Skeletal muscle satellite cell (primary cell): ENCODE results near the gene LIPC.

Experiments
- H3K27me3 ChIP-seq: 2 replicates; pipeline ENCODE4 v1.7.0; 2013; ENCODE audit warnings: low read length; ENCODE audit not compliant: control insufficient read depth, insufficient read depth
- H3K36me3 ChIP-seq: 2 replicates; pipeline ENCODE4 v1.7.0; 2013; ENCODE audit warnings: mild to moderate bottlenecking, control low read depth, low read length; ENCODE audit not compliant: insufficient read depth
- H3K4me1 ChIP-seq: 2 replicates; pipeline ENCODE4 v1.7.0; 2013; ENCODE audit warnings: low read length; ENCODE audit not compliant: control insufficient read depth, insufficient read depth
- H3K4me2 ChIP-seq: 2 replicates; pipeline ENCODE4 v1.7.0; 2013; ENCODE audit warnings: mild to moderate bottlenecking, low read length
- H3K4me3 ChIP-seq: 2 replicates; pipeline ENCODE4 v1.7.0; 2013; ENCODE audit warnings: low read length
- H3K9ac ChIP-seq: 2 replicates; pipeline ENCODE4 v1.7.0; 2013; ENCODE audit warnings: mild to moderate bottlenecking, low read depth, low read length, moderate library complexity
- H3K9me3 ChIP-seq: replicated peaks from 2 replicates; pipeline ENCODE4 v1.7.0; 2013; ENCODE audit warnings: mild to moderate bottlenecking, control low read depth, low read length

LIPC gene

DNA sequence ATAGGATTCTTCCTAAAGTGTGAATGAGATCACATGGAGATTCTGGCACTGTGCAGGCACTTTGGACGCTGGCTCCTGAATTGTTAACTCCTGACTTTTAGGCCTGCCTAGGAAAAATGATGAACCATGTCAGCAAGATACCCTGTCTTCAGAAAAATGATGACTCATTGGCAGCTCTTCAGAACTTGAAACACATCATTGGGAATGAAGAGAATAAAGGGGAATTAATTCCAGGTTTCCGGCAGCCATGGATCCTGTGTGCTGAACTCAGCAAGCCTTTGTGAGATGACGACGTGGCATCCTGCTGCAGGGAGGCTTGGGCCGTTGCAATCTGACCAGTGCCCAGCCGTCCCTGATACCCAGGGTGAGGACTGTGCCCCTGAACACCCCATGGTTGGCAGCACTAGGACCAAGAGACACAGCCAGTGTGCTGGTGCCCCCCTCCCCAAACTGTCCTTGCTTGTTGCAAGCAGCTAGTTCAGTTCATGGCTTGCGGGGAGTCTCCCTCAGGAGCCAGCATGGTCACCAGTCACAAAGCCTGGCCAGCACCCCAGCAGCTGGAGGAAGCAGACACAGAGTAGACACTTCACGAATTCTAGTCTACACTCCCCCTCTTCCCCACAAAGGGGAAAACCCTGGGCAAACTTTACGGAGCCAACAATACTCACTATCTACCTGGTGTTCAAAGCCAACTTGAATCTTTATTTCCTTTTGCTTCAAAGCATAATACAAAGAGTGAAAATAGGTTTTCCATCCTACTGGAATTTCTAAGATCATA is 7.8 kb upstream of the LIPC start:
- H3K27me3 ChIP-seq, result no peaks in the 10 kb centered on the region
- H3K36me3 ChIP-seq, result no peaks in the 10 kb centered on the region
- H3K4me3 ChIP-seq, result no peak overlapping the region
- H3K9ac ChIP-seq, result no peak overlapping the region
- H3K4me2 ChIP-seq, result no peak overlapping the region
- peaks cover 7% of the 10 kb centered on the region for H3K4me1 ChIP-seq
- H3K9me3 ChIP-seq, result no peaks in the 10 kb centered on the region

DNA sequence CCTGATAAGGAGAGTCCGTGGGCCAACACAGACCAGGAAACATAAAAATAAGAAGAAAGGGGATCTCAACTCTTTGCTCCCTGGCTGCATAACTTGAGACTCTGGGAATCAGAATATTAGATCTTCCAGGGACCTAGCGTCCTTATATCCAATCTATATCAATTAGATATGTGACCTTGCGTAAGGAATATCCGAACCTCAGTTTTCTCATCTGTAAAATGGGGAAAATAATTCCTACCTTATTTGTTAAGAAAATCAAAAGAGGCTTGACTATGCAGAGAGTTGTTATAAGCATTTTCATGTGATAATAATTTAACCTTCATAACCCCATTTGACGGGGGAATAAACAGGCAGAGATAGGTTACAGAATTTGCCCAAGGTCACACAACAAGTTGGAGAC is 7.1 kb upstream of the LIPC start:
- H3K9ac ChIP-seq, result no peak overlapping the region
- no peaks in the 10 kb centered on the region for H3K27me3 ChIP-seq
- H3K9me3 ChIP-seq, result no peaks in the 10 kb centered on the region
- peaks cover 7% of the 10 kb centered on the region for H3K4me1 ChIP-seq
- H3K4me2 ChIP-seq, result no peak overlapping the region
- H3K4me3 ChIP-seq, result no peak overlapping the region
- H3K36me3 ChIP-seq, result no peaks in the 10 kb centered on the region

DNA sequence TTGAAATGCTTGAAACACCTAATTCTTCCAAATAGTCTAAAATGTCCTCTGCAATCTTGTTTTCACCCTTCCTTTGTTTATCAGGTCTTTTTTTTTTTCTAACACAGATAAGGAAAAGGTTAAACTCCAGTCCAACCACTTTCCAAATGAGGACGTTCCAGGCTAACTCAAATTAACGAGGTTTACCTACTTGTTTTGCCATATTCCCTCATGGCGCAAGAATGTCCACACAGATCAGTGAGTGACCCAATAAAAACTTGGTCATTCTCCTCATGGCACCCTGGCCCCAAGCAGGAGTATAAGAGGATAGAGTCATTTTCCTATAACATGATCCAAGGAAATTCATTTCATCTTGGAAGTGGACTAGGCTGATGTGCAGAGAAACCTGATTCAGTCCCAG is 6.6 kb upstream of the LIPC start:
- no peak overlapping the region for H3K4me2 ChIP-seq
- no peaks in the 10 kb centered on the region for H3K9me3 ChIP-seq

DNA sequence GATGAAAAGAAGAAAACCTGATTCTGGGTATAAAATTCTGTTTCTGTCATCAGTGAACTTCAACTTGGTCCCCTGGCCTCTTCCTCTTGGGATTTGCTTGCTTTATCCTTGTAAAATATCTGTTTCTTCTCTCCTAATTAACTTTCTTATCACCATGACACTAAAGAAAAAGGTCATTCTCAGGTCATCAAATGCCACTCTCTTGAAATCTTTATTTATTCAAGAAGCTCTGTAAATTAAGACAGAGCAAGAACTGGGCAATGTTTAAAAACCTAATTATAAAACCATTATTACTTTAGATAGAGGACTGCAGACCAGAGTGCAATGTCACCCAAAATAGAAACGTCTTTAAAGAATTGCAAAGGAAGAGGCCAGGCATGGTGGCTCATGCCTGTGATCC is 6.0 kb upstream of the LIPC start:
- Histone ChIP-seq H3K4me2 (no peak overlapping the region), H3K4me3 (no peak overlapping the region), H3K27me3 (no peaks in the 10 kb centered on the region), H3K9ac (no peak overlapping the region), H3K9me3 (no peaks in the 10 kb centered on the region), H3K4me1 (peaks cover 7% of the 10 kb centered on the region), H3K36me3 (no peaks in the 10 kb centered on the region)

More for the DNA sequence above, 6.6 kb upstream of the LIPC start:
- no peak overlapping the region for H3K9ac ChIP-seq
- no peaks in the 10 kb centered on the region for H3K27me3 ChIP-seq
- peaks cover 7% of the 10 kb centered on the region for H3K4me1 ChIP-seq
- no peaks in the 10 kb centered on the region for H3K36me3 ChIP-seq
- no peak overlapping the region for H3K4me3 ChIP-seq

DNA sequence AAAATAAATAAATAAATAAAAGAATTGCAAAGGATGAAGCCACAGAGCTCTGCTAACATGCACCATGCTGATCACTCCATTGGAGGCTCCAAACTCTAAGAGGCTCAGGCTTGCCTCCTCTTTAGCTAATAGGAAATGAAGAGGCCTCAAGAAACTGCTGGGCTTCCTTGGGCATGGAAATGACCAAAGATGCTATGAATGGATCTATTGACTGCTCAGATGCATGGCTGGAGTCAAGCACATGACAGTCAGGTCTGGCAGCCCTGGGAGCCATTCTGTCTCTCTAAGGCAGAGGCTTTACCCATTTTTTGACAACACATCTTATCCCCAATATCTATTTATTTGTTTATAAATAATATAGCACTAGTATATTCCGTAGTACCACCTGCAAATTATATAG is 5.3 kb upstream of the LIPC start:
- no peaks in the 10 kb centered on the region for H3K9me3 ChIP-seq
- H3K4me3 ChIP-seq, result no peak overlapping the region
- H3K4me2 ChIP-seq, result no peak overlapping the region
- no peaks in the 10 kb centered on the region for H3K36me3 ChIP-seq
- peaks cover 7% of the 10 kb centered on the region for H3K4me1 ChIP-seq
- no peak overlapping the region for H3K9ac ChIP-seq
- H3K27me3 ChIP-seq, result no peaks in the 10 kb centered on the region

DNA sequence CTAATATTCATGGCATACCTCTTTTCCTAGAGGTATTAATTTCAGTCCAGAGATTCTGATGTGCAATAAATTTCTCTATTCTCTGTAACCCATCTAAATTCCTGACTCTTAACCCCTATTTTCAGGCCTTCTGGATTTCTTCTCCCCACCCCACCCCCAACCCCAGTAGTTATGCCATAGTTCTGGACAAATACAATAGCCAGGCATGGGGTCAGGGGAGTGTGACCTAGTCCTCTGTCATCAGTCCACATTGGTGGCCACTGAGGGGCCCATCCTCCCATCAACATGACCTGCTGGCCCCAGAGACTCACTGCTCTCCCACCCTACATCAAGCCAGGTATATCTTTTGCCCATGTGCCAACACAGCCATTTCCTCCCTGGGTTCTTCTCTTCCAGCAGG is 3.8 kb upstream of the LIPC start:
- Histone ChIP-seq H3K27me3 (no peaks in the 10 kb centered on the region), H3K4me2 (no peak overlapping the region), H3K9ac (no peak overlapping the region), H3K9me3 (no peaks in the 10 kb centered on the region), H3K4me1 (peaks cover 13% of the 10 kb centered on the region), H3K4me3 (no peak overlapping the region), H3K36me3 (no peaks in the 10 kb centered on the region)

DNA sequence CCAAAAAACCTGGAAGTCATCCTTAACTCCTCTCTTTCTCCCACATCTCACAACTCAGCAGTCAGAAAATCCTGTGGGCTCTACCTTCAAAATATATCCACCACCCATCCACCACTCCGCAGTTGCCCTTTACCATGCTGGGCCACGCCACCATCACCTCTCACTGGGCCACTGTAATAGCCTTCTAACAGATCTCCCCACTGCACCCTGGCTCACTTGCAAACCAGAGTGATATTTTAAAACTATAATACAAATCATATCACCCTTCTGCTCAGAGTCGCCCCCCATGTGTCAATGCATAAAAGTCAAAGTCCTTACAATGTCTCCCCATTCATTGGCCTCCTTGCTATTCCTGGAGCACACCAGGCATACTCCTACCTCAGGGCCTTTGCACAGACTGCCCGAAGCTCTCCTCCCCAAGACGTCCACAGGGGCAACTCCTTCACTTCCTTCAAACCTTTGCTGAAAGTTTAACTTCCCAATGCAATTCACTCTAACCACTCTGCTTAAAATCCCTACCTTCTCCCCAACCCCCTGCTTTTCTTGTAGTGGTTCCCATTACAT is 1.5 kb upstream of the LIPC start:
- Histone ChIP-seq H3K9me3 (no peaks in the 10 kb centered on the region), H3K36me3 (no peaks in the 10 kb centered on the region), H3K27me3 (no peaks in the 10 kb centered on the region), H3K4me2 (no peak overlapping the region), H3K4me3 (no peak overlapping the region), H3K4me1 (peaks cover 6% of the 10 kb centered on the region), H3K9ac (no peak overlapping the region)

DNA sequence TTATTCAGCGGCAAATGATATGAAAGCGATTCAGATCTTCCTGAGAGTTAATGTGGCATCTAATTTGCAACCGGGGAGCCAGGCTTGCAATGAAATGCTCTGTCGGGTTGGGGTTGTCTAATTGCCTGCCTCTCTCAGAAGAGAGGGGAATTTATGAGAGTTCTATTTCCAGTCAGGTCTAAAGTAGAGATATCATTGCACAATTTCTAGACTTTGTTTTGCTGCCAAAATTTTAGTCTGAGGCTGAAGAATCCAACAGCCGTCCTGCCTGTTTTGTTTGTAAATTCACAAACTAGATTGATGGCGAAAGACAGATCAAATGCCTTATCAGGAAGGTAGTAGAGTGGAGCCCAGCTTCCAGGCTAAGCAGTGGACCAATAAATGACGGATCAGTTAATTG is 610 bp downstream of the LIPC start:
- no peaks in the 10 kb centered on the region for H3K9me3 ChIP-seq
- H3K36me3 ChIP-seq, result no peaks in the 10 kb centered on the region
- H3K4me2 ChIP-seq, result no peak overlapping the region
- no peaks in the 10 kb centered on the region for H3K27me3 ChIP-seq
- peaks cover 6% of the 10 kb centered on the region for H3K4me1 ChIP-seq
- H3K9ac ChIP-seq, result no peak overlapping the region
- no peak overlapping the region for H3K4me3 ChIP-seq

DNA sequence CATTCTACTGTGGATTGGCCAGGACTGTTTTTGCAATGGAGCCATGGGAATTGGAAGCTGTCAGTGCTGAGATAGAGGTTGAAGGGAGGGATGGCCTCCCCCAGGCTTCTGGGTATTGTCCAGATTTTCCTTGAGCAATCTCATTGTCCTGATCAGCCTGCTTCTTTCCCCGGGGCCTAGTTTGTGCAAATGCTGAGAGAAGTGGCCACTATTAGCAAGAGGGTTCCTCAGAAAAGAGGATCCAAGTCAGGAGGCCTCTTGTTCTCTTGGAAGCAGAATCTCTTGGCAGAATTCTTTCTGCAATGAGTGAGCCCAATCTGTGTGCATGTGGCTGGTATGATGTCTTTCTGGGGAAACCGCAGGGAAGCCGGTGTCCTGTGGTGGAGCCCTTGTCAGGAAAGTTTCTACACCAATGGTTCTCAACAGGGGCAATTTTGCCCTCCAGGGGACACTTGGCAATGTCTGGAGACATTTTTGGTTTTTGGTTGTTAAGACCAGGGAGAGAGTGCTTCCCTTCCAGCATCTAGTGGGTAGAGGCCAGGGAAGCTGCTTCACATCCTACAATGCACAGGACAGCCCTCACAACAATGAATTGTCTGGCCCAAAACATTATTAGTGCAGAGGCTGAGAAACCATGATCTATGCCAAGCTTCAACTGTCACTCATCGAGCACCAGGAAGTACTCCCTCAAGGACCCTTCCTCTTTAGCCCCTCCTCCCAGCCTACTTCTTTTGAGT is 2.0 kb downstream of the LIPC start:
- no peaks in the 10 kb centered on the region for H3K27me3 ChIP-seq
- peaks cover 6% of the 10 kb centered on the region for H3K4me1 ChIP-seq
- H3K9ac ChIP-seq, result no peak overlapping the region
- H3K4me2 ChIP-seq, result no peak overlapping the region
- H3K36me3 ChIP-seq, result no peaks in the 10 kb centered on the region
- no peak overlapping the region for H3K4me3 ChIP-seq
- no peaks in the 10 kb centered on the region for H3K9me3 ChIP-seq

DNA sequence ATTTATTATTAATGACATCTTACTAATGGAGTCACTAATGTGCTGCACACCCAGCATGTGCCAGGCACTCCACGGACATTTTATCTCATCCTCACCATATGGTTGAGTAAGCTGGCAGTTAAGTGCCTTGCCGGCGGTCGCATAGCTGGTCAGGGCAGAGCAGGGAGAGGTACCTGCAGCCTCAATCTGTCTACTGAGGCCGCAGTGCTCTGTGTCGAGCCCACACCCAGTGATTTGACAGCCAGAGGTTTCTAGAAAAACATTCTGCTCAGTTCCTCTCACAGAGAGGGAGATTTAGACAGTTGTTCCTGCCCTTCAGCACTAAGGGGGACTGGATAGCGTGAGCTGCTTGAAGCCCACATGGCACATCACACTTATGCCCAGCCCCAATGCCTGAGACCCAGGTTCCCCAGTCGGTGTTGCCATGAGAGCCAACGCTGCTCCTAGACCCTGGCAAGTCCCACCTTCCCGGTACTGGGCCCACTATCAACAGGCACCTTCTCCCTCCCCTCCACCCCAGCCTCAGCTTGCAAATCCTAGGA is 2.6 kb downstream of the LIPC start:
- Histone ChIP-seq H3K4me3 (no peak overlapping the region), H3K9me3 (no peaks in the 10 kb centered on the region), H3K27me3 (no peaks in the 10 kb centered on the region), H3K4me2 (no peak overlapping the region), H3K4me1 (peaks cover 11% of the 10 kb centered on the region), H3K9ac (no peak overlapping the region), H3K36me3 (no peaks in the 10 kb centered on the region)

DNA sequence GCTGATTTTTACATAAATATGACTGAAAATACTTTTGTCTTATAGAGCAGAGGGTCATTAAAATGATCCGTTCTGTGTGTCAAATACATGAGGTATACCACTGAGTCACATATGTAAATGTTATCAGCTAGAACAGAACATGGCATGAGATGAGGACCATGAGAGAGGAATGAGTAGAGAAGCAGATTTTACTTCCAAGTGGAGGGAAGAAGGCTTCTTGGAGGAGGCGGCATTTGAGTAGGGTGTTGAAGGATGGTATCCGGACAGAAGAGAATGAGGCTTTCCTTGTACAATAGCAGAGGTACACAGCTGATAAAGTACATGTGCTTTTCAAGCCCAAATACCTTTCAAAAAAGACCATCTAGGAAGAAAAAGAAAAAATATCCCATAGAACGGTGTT is 4.8 kb downstream of the LIPC start:
- no peak overlapping the region for H3K9ac ChIP-seq
- H3K9me3 ChIP-seq, result no peaks in the 10 kb centered on the region
- no peaks in the 10 kb centered on the region for H3K36me3 ChIP-seq
- no peaks in the 10 kb centered on the region for H3K27me3 ChIP-seq
- H3K4me2 ChIP-seq, result no peak overlapping the region
- H3K4me3 ChIP-seq, result no peak overlapping the region
- peaks cover 33% of the 10 kb centered on the region for H3K4me1 ChIP-seq
